Measurements from ENCODE around the gene NRXN2.

DNA sequence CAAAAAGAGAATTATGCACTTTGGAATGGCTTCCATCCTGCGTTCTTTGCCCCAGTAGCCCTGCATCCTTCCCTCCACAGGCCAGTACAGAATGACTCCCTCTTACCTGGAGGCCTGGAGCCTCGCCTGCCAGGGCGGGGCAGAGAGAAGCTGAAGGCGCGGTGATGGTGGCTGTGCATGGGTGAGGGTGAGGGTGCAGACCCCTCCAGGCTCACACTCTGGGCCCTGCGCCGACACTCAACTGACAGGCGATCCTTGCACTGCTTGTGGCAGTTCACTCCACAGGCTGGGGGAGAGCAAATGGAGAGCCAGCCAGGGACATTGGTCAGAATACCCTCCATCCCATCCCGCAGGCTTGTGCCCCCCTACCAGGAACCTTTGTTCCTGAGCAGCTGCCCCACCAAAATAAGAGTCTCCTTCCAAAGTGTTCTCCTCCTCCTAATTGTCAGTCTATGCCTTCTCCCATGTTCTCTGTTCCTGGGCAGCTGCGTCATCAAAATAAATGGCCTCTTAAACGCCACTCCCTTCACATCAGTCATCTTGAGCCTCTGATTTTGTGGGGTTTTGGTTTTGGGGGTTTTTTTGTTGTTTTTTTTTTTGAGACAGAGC, 5.9 kb upstream of the NRXN2 start:
- TF ChIP-seq, protein P1, sequence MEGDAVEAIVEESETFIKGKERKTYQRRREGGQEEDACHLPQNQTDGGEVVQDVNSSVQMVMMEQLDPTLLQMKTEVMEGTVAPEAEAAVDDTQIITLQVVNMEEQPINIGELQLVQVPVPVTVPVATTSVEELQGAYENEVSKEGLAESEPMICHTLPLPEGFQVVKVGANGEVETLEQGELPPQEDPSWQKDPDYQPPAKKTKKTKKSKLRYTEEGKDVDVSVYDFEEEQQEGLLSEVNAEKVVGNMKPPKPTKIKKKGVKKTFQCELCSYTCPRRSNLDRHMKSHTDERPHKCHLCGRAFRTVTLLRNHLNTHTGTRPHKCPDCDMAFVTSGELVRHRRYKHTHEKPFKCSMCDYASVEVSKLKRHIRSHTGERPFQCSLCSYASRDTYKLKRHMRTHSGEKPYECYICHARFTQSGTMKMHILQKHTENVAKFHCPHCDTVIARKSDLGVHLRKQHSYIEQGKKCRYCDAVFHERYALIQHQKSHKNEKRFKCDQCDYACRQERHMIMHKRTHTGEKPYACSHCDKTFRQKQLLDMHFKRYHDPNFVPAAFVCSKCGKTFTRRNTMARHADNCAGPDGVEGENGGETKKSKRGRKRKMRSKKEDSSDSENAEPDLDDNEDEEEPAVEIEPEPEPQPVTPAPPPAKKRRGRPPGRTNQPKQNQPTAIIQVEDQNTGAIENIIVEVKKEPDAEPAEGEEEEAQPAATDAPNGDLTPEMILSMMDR (IDR thresholded peaks at IDR 0.05; ENCODE audit: extremely low read depth in 1 of 2, insufficient read depth in 1 of 2, low read depth in 1 of 2, low read length in 2 of 2) = no peak
- TF ChIP-seq POLR2A (IDR thresholded peaks at IDR 0.05; ENCODE audit: low read depth, low read length) = no peak
- TF ChIP-seq POLR2AphosphoS5 (IDR thresholded peaks at IDR 0.05; ENCODE audit: insufficient read depth, low read depth, low read length) = no peak
- TF ChIP-seq, protein P2, sequence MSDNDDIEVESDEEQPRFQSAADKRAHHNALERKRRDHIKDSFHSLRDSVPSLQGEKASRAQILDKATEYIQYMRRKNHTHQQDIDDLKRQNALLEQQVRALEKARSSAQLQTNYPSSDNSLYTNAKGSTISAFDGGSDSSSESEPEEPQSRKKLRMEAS (IDR thresholded peaks at IDR 0.05; ENCODE audit: insufficient read depth, insufficient read length) = no peak

Measured in endothelial cell of umbilical vein (primary cell).